ENCODE data around the gene CD48.

DNA sequence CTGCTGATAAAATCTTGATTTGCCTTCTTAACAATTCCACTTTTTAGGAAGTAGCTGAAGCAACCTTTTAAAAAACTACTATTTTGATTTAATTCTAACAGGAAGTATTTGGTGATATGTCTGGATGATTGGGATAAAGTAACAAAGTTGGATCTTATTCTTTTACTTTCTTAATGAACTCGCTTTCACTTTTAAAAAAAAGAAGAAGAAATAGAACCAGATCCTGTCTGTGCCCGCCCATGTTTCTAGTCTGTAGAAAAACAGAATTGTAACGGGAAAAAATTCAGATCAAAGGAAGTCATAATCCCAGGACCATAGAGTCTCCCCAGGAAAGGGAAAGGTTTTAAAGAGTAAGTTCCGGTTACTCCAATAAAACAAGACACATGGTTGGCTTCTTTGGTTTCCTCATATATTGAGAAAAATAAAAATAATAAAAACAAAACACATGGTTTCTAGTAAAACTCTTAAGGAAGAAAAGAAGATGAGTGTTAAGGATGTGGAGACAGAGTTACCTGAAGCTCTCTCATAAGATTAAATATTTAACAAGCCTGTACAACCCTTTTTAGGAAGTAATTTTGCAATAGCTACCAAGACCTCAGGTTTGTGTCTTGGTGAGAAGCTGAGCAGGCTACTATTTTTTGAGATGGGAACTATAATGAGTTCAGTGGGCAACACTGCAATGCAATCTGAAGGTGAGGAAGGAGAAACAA lies 4.9 kb downstream of the CD48 start:
- TF ChIP-seq, protein P1, sequence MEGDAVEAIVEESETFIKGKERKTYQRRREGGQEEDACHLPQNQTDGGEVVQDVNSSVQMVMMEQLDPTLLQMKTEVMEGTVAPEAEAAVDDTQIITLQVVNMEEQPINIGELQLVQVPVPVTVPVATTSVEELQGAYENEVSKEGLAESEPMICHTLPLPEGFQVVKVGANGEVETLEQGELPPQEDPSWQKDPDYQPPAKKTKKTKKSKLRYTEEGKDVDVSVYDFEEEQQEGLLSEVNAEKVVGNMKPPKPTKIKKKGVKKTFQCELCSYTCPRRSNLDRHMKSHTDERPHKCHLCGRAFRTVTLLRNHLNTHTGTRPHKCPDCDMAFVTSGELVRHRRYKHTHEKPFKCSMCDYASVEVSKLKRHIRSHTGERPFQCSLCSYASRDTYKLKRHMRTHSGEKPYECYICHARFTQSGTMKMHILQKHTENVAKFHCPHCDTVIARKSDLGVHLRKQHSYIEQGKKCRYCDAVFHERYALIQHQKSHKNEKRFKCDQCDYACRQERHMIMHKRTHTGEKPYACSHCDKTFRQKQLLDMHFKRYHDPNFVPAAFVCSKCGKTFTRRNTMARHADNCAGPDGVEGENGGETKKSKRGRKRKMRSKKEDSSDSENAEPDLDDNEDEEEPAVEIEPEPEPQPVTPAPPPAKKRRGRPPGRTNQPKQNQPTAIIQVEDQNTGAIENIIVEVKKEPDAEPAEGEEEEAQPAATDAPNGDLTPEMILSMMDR (conservative IDR thresholded peaks at IDR 0.05; ENCODE audit: low read length): no peak
- TF ChIP-seq EZH2phosphoT487 (IDR thresholded peaks at IDR 0.05; ENCODE audit: borderline replicate concordance): no peak
